ENCODE results near the gene CADM1.

CADM1 gene

GRCh38 chr11:115504276-115505158 lies at the start of gene CADM1:
TSS of gene CADM1 (minus strand) at chr11:115504415.
- peak; percentile 83 for DNase-seq (ENCODE audit: low read depth)
- peaks cover 58% of the 10 kb centered on the region for H3K27me3 ChIP-seq (replicated peaks; ENCODE audit: control insufficient read depth, insufficient read depth, low read length)
- H3K4me1 ChIP-seq (ENCODE audit: control insufficient read depth, insufficient read depth, low read length) = peaks cover 17% of the 10 kb centered on the region
- peak within 1 kb of the TSS; percentile 10 for H3K9ac ChIP-seq (ENCODE audit: low read length)
- H3K36me3 ChIP-seq (ENCODE audit: control insufficient read depth, insufficient read depth, low read length, severe bottlenecking) = no peaks in the 10 kb centered on the region
- H3K9me3 ChIP-seq (ENCODE audit: control insufficient read depth, low read length) = no peaks in the 10 kb centered on the region
- peak within 1 kb of the TSS; percentile 77 for H3K4me3 ChIP-seq (ENCODE audit: low read length)

DNA sequence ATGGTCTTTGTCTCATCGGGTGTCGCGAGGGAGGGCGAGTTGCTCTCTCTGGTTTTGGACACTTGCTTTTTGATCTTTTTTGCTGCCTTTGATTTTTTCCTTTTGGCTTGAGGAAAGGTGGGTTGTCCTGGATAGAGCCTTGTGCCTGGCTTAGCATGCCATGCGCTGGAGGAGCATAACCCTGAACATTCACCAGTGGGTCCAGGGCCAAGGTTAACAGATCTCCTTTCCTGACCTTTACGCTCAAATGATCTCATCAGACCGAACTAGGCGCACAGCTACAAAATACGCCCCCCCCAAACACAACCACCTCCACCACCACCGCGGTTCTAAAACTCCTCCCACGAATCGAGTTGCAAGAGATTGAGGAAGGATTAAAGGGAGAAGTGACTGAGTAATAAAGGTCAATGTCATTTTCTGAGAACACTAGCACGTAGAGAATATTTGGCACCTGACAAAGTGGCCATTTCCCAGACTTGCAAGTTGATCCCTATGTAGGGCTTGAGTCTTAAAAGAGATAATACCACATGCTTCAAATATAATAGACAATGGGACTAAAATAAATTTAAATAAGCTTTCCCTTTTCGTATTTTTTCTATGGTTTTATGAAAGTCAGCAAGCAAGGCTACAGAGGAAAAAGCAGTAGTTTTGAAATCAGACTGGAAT lies 48.7 kb upstream of the CADM1 start:
- no peaks in the 10 kb centered on the region for H3K27me3 ChIP-seq (replicated peaks; ENCODE audit: control insufficient read depth, insufficient read depth, low read length)
- DNase-seq (ENCODE audit: low read depth) = no peak
- H3K9ac ChIP-seq (ENCODE audit: low read length) = no peak overlapping the region
- H3K4me1 ChIP-seq (ENCODE audit: control insufficient read depth, insufficient read depth, low read length) = no peaks in the 10 kb centered on the region
- no peaks in the 10 kb centered on the region for H3K36me3 ChIP-seq (ENCODE audit: control insufficient read depth, insufficient read depth, low read length, severe bottlenecking)
- no peaks in the 10 kb centered on the region for H3K9me3 ChIP-seq (ENCODE audit: control insufficient read depth, low read length)
- no peak overlapping the region for H3K4me3 ChIP-seq (ENCODE audit: low read length)

GRCh38 chr11:115552151-115552772 lies 48.0 kb upstream of the CADM1 start:
- Histone ChIP-seq H3K9me3 (ENCODE audit: control insufficient read depth, low read length) (no peaks in the 10 kb centered on the region), H3K9ac (ENCODE audit: low read length) (no peak overlapping the region), H3K4me3 (ENCODE audit: low read length) (no peak overlapping the region), H3K36me3 (ENCODE audit: control insufficient read depth, insufficient read depth, low read length, severe bottlenecking) (no peaks in the 10 kb centered on the region), H3K4me1 (ENCODE audit: control insufficient read depth, insufficient read depth, low read length) (no peaks in the 10 kb centered on the region), H3K27me3 (replicated peaks; ENCODE audit: control insufficient read depth, insufficient read depth, low read length) (no peaks in the 10 kb centered on the region)
- no peak for DNase-seq (ENCODE audit: low read depth)

DNA sequence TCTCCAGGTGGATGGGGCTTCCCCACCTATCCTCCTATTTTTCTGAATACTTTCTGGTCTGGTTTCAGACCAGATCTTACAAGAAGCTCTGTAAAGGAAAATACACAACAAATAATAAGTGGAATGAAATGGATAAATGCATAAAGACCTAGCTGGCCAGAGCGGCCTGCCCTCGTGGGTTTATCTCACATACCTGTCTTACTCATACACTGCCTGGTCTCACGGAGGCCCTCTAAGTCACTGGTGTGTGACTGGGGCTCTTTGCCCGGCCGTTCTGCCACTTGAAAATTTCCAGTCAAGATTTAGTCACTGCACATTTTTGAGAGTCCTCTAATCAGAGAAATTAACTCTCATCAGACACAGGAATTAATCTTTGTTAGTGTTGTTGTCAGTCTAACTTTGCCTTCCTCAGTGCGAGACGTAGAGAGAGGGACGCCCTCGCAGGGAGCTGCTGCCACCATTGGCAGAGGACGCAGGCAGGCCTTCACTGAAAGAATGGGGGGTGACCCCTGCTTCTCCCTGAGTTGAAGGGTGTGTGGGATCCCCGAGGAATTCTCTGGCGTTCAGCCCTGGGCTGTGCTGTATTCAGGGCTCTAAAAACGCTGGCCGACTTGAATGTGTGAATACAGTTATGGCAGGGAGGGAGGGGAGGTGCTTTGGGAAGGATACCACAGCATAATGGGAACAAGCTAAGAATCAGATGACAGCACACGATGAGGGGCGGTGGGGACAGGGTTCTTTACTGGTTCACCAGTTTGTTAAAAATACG lies 46.3 kb upstream of the CADM1 start:
- no peak overlapping the region for H3K4me3 ChIP-seq (ENCODE audit: low read length)
- H3K4me1 ChIP-seq (ENCODE audit: control insufficient read depth, insufficient read depth, low read length) = no peaks in the 10 kb centered on the region
- no peaks in the 10 kb centered on the region for H3K27me3 ChIP-seq (replicated peaks; ENCODE audit: control insufficient read depth, insufficient read depth, low read length)
- DNase-seq (ENCODE audit: low read depth) = no peak
- H3K36me3 ChIP-seq (ENCODE audit: control insufficient read depth, insufficient read depth, low read length, severe bottlenecking) = no peaks in the 10 kb centered on the region
- no peaks in the 10 kb centered on the region for H3K9me3 ChIP-seq (ENCODE audit: control insufficient read depth, low read length)
- no peak overlapping the region for H3K9ac ChIP-seq (ENCODE audit: low read length)

DNA sequence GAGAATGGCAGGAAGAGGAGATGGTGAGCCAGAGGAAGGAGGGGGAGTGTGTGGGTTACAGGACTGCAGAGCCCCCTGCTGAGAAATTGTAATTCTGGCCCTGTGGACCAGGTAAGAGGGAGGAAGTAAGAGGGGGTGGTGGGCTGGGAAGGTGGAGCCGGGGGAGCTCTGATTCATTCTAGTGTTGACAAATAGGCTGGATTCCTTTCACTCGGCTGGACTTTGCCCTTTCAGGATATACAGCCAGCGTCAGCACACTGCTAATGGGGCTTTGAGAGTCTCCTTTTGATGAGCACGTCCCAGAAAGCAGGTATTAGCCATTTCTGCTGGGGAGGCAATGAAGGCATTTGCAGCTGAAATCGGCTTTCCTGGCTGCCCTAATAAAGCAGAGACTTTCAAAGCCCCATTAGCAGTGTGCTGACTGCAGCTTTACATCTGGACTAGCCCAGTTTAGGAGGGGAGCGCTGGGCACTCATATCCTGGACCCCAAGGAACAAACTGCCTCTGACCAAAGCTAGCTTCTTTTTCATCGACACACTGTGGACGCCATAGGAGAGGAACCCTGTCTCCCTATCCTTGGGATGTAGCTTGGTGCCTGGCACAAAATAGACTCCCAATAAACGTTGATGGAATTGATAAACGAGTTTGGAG lies 44.8 kb upstream of the CADM1 start:
- Histone ChIP-seq H3K27me3 (replicated peaks; ENCODE audit: control insufficient read depth, insufficient read depth, low read length) (peaks cover 4% of the 10 kb centered on the region), H3K36me3 (ENCODE audit: control insufficient read depth, insufficient read depth, low read length, severe bottlenecking) (no peaks in the 10 kb centered on the region), H3K4me1 (ENCODE audit: control insufficient read depth, insufficient read depth, low read length) (no peaks in the 10 kb centered on the region), H3K4me3 (ENCODE audit: low read length) (no peak overlapping the region), H3K9ac (ENCODE audit: low read length) (no peak overlapping the region), H3K9me3 (ENCODE audit: control insufficient read depth, low read length) (no peaks in the 10 kb centered on the region)
- DNase-seq (ENCODE audit: low read depth) = no peak

- H3K4me3 ChIP-seq (ENCODE audit: low read length) = no peak overlapping the region
- no peaks in the 10 kb centered on the region for H3K9me3 ChIP-seq (ENCODE audit: control insufficient read depth, low read length)
- DNase-seq (ENCODE audit: low read depth) = no peak
- H3K4me1 ChIP-seq (ENCODE audit: control insufficient read depth, insufficient read depth, low read length) = no peaks in the 10 kb centered on the region
- no peak overlapping the region for H3K9ac ChIP-seq (ENCODE audit: low read length)
- H3K27me3 ChIP-seq (replicated peaks; ENCODE audit: control insufficient read depth, insufficient read depth, low read length) = peaks cover 4% of the 10 kb centered on the region
- no peaks in the 10 kb centered on the region for H3K36me3 ChIP-seq (ENCODE audit: control insufficient read depth, insufficient read depth, low read length, severe bottlenecking)
Observed at GRCh38 chr11:115545581-115546210, 41.5 kb upstream of the CADM1 start.

DNA sequence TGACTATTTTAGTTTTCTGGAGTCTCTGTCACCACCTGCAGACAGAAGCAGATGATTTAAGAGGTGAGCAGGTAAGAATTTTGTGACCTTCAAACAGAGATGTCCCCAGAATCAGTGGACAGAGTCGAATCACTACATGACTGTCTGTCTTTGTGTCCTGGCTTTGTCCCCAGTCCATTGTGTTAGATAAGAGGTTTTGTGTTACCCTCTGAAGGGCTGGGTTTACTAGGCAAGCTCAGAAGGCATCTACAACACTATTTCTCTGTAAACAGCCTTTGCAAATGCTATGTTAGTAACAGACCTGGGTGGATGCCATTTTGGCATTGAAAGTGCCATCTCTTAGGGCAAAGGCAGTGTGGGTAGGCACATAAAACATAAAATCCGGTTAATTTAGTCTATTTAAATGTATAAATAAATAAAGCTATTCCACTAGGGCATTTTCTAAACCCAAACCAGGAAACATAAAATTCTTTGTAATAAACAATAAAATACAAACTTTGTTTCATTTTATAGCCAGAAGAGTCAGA lies 40.3 kb upstream of the CADM1 start:
- no peak for DNase-seq (ENCODE audit: low read depth)
- Histone ChIP-seq H3K4me1 (ENCODE audit: control insufficient read depth, insufficient read depth, low read length) (no peaks in the 10 kb centered on the region), H3K36me3 (ENCODE audit: control insufficient read depth, insufficient read depth, low read length, severe bottlenecking) (no peaks in the 10 kb centered on the region), H3K4me3 (ENCODE audit: low read length) (no peak overlapping the region), H3K27me3 (replicated peaks; ENCODE audit: control insufficient read depth, insufficient read depth, low read length) (peaks cover 4% of the 10 kb centered on the region), H3K9me3 (ENCODE audit: control insufficient read depth, low read length) (no peaks in the 10 kb centered on the region), H3K9ac (ENCODE audit: low read length) (no peak overlapping the region)

- Histone ChIP-seq H3K27me3 (replicated peaks; ENCODE audit: control insufficient read depth, insufficient read depth, low read length) (peaks cover 4% of the 10 kb centered on the region), H3K9me3 (ENCODE audit: control insufficient read depth, low read length) (no peaks in the 10 kb centered on the region), H3K4me1 (ENCODE audit: control insufficient read depth, insufficient read depth, low read length) (no peaks in the 10 kb centered on the region), H3K4me3 (ENCODE audit: low read length) (no peak overlapping the region), H3K9ac (ENCODE audit: low read length) (no peak overlapping the region), H3K36me3 (ENCODE audit: control insufficient read depth, insufficient read depth, low read length, severe bottlenecking) (no peaks in the 10 kb centered on the region)
- DNase-seq (ENCODE audit: low read depth) = no peak
Observed at GRCh38 chr11:115541518-115541917, 37.3 kb upstream of the CADM1 start.

DNA sequence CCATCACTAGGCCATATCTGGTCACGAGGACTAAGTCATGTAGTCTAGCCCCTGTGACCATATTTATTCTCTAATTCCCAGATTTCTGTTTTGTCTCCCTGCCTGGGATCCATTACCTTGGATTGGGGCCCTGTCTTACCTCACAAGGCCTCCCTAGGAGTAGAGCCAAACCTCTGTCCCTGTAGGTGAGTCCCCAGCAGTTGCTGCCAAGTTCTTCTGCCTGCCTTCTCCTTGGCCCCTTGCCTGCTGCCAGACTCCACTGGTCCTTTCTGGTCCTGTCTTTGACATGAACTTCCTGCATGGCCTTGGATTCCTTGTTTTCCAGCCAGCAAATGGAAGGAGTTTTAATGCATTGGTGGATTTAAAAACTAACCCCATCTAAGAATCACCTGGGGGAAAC lies 35.6 kb upstream of the CADM1 start:
- H3K4me1 ChIP-seq (ENCODE audit: control insufficient read depth, insufficient read depth, low read length) = no peaks in the 10 kb centered on the region

DNA sequence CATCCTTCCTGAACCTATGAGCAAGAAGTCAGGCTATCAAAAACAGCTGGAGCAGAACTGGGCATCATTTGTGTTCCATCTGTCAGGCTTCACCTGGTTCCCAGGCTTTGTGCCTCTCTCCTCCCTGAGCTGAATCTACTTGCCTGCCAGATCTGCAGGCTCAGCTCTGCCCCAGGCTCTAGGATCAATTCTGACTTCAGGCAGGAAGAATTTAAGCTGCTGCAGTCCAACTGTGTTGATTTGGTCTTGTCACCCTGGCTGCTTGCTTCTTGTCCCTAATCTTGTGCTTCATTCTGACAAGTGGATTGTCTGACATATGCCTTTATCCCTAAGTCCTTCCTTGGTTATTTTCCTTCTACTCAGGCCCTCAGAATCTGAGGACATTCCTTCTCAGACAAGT lies 31.6 kb upstream of the CADM1 start:
- Histone ChIP-seq H3K4me3 (ENCODE audit: low read length) (no peak overlapping the region), H3K4me1 (ENCODE audit: control insufficient read depth, insufficient read depth, low read length) (no peaks in the 10 kb centered on the region), H3K27me3 (replicated peaks; ENCODE audit: control insufficient read depth, insufficient read depth, low read length) (no peaks in the 10 kb centered on the region), H3K9ac (ENCODE audit: low read length) (no peak overlapping the region), H3K9me3 (ENCODE audit: control insufficient read depth, low read length) (no peaks in the 10 kb centered on the region), H3K36me3 (ENCODE audit: control insufficient read depth, insufficient read depth, low read length, severe bottlenecking) (no peaks in the 10 kb centered on the region)
- DNase-seq (ENCODE audit: low read depth) = no peak

More for the DNA sequence above, 35.6 kb upstream of the CADM1 start:
- Histone ChIP-seq H3K4me3 (ENCODE audit: low read length) (no peak overlapping the region), H3K36me3 (ENCODE audit: control insufficient read depth, insufficient read depth, low read length, severe bottlenecking) (no peaks in the 10 kb centered on the region), H3K9me3 (ENCODE audit: control insufficient read depth, low read length) (no peaks in the 10 kb centered on the region), H3K27me3 (replicated peaks; ENCODE audit: control insufficient read depth, insufficient read depth, low read length) (no peaks in the 10 kb centered on the region), H3K9ac (ENCODE audit: low read length) (no peak overlapping the region)
- no peak for DNase-seq (ENCODE audit: low read depth)

Measured in adipocyte (in vitro differentiated cells).